ENCODE data around the gene CTNNA3.

Gene CTNNA3

DNA sequence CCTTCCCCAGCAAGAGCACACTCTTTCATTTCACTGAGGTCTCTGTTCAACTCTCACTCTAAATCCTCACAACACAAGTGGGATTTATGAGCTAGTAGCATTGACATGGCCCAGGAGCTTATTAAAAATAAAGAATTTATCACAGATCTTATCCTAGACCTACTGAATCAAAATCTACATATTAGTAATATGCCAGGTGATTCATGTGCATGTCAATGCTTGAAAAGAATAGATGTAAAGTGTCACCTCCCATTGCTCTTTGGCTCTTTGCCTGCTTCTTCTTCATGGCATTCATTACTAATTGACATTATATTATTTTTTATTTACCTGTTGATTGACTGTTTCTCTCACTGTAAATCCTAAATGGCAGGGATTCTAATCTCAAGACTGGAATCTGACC, 1229.4 kb downstream of the CTNNA3 start:
- TF ChIP-seq, protein P1, sequence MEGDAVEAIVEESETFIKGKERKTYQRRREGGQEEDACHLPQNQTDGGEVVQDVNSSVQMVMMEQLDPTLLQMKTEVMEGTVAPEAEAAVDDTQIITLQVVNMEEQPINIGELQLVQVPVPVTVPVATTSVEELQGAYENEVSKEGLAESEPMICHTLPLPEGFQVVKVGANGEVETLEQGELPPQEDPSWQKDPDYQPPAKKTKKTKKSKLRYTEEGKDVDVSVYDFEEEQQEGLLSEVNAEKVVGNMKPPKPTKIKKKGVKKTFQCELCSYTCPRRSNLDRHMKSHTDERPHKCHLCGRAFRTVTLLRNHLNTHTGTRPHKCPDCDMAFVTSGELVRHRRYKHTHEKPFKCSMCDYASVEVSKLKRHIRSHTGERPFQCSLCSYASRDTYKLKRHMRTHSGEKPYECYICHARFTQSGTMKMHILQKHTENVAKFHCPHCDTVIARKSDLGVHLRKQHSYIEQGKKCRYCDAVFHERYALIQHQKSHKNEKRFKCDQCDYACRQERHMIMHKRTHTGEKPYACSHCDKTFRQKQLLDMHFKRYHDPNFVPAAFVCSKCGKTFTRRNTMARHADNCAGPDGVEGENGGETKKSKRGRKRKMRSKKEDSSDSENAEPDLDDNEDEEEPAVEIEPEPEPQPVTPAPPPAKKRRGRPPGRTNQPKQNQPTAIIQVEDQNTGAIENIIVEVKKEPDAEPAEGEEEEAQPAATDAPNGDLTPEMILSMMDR (IDR thresholded peaks at IDR 0.05; ENCODE audit: control insufficient read depth, extremely low read depth, insufficient read depth), result no peak
- DNase-seq (ENCODE audit: low read depth), result no peak
- H3K4me3 ChIP-seq (ENCODE audit: low read depth, low read length), result no peak overlapping the region

DNA sequence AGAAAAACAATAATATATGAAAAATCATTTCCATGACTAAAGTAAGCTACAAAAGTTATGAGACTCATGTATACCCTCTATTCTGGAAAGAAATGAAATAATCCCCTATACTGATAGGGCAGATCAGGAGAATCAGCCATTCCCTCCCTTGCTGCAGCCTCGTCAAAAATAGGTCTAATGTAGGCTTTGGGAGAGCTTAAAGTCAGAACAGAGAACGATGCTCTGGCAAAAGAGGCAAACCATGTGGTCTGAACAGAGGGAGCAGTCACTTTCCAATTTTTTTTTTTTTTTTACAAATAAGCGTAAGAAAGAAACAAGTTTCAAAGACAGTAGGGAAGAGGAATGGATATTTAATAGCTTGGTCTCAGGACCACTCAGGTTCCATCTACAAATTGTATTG, 1232.4 kb downstream of the CTNNA3 start:
- TF ChIP-seq, protein P1 (IDR thresholded peaks at IDR 0.05; ENCODE audit: control insufficient read depth, extremely low read depth, insufficient read depth), result no peak
- no peak for DNase-seq (ENCODE audit: low read depth)
- no peak overlapping the region for H3K4me3 ChIP-seq (ENCODE audit: low read depth, low read length)

DNA sequence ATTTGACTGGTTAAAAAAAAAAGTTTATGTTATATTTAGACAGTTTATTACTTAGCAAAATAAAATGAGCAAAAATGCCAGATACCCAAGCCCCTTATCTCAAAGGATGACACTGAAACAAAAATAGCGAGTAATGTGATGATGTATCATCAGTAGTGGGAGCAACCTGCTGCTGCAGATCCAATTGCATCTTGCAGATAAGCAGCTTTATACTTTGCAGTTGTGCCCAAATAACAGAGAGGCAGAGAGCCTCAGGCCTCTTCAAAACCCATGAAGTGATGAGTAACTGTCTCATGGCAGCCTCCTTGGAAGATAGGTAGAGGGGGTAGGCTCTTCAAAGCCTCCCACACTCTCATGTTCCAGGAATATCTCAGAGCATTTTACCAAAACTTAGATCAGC, 1238.4 kb downstream of the CTNNA3 start:
- H3K4me3 ChIP-seq (ENCODE audit: low read depth, low read length), result no peak overlapping the region
- TF ChIP-seq, protein P1 (IDR thresholded peaks at IDR 0.05; ENCODE audit: control insufficient read depth, extremely low read depth, insufficient read depth), result no peak
- DNase-seq (ENCODE audit: low read depth), result no peak

DNA sequence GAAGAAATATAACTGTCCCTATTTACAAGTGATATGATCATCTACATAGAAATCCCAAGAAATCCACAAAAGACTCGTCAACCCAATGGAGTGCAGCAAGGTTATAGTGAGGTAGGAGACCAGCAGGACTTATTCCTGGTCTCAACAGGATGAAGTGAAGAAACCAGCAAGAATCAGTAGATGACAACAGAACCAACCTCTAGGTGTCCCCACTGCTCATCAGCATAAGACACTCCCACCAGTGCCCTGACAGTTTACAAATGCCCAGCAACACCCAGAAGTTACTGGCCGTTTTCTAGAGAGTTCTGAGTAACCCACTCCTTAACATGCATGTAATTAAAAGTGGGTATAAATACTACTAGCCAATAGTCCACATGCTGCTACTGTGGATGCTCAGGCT, 1240.7 kb downstream of the CTNNA3 start:
- no peak overlapping the region for H3K4me3 ChIP-seq (ENCODE audit: low read depth, low read length)
- TF ChIP-seq, protein P1 (IDR thresholded peaks at IDR 0.05; ENCODE audit: control insufficient read depth, extremely low read depth, insufficient read depth), result no peak
- no peak for DNase-seq (ENCODE audit: low read depth)

DNA sequence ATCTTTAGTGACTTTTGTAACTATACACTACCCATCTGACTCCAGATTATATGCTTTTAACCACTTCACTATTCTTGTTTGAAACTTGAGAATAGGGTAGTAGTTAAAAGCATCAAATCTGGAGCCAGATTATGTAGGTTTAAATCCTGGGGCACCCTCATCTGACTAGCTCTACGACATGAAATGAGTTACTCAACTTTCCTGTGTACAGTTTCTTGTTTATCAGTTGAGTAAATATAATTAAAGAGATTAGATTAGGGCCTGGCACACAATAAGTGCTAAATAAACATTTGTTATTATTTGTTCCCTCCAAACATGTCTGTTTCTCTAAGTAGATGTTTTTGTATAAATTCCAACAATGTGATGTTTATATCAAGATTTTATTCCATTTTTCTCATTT, 1255.4 kb downstream of the CTNNA3 start:
- TF ChIP-seq, protein P1 (IDR thresholded peaks at IDR 0.05; ENCODE audit: control insufficient read depth, extremely low read depth, insufficient read depth), result no peak

DNA sequence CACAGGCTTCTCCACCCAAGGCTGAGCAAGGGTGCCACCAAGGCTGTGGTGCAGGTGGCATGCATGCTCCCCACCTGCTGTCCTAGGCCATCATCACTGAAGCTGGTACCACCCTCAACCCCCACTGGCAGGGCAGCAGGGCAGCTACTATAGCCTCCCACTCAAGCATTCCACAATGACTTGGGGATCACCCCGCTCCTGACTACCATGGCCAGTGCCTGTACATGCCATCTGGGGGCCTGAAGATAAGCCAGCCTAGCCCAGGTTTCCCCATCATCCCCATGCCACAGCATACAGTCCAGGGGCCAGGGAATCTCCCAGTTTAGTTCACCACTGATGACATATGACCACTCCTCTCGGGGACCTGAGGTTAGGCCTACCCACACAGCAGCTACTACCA, 1281.1 kb downstream of the CTNNA3 start:
- TF ChIP-seq, protein P1 (IDR thresholded peaks at IDR 0.05; ENCODE audit: control insufficient read depth, extremely low read depth, insufficient read depth), result no peak
- DNase-seq (ENCODE audit: low read depth), result no peak
- no peak overlapping the region for H3K4me3 ChIP-seq (ENCODE audit: low read depth, low read length)

More for the DNA sequence above, 1255.4 kb downstream of the CTNNA3 start:
- peak; percentile 11 for DNase-seq (ENCODE audit: low read depth)
- H3K4me3 ChIP-seq (ENCODE audit: low read depth, low read length), result no peak overlapping the region

DNA sequence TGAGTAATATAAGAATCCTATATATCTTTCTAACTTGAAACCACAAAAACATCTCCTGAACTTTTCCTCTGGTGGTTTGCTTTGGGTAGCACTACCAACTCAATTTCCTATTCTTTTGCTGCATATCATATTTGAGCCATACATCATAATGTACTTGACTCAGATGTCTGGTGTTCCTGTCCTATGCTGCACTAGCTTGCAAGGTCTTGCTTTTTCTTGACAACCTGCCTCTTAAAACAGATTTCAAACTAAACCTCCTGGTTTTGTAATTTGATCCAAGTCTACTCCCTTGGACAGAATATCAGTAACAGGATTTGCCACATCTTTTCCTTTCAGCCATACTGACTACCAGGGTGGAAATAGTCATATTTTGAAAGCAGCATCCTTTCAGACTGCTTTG, 1290.4 kb downstream of the CTNNA3 start:
- TF ChIP-seq, protein P1 (IDR thresholded peaks at IDR 0.05; ENCODE audit: control insufficient read depth, extremely low read depth, insufficient read depth), result no peak
- no peak overlapping the region for H3K4me3 ChIP-seq (ENCODE audit: low read depth, low read length)
- DNase-seq (ENCODE audit: low read depth), result no peak

Measured in LNCaP clone FGC (cell line).